DND-41 (cell line): ENCODE data around the gene LILRA1.
"Not testable (repeated sequence)": the region's sequence is repeated elsewhere in the genome, so short reads cannot be mapped to it uniquely, and the experiment has no call there.

Experiments used
- ATAC-seq: fragments of 200-7000 bp; cut with Tn5 transposase; 3 replicates; pipeline ENCODE4 v1.9.1; 2021; ENCODE audit warnings: low read depth; ENCODE audit not compliant: insufficient read depth
- DNase-seq: peaks from one replicate; pipeline ENCODE4 v3.0.0-alpha.2; 2020
- H2AFZ ChIP-seq: 2 replicates; pipeline ENCODE4 v1.6.0; 2012; ENCODE audit warnings: low read depth, low read length
- H3K27ac ChIP-seq: 2 replicates; pipeline ENCODE4 v1.5.1; 2012; ENCODE audit warnings: low read length, inconsistent platforms
- H3K27me3 ChIP-seq: fragments of 200-600 bp; sonication (generic); 2 replicates; pipeline ENCODE4 v1.6.0; 2012; ENCODE audit warnings: low read length, mild to moderate bottlenecking, inconsistent platforms; ENCODE audit not compliant: insufficient read depth, poor library complexity
- H3K36me3 ChIP-seq: 2 replicates; pipeline ENCODE4 v1.5.1; 2012; ENCODE audit warnings: low read length, inconsistent platforms; ENCODE audit not compliant: insufficient read depth
- H3K4me1 ChIP-seq: 2 replicates; pipeline ENCODE4 v1.5.1; 2012; ENCODE audit warnings: mild to moderate bottlenecking, low read length; ENCODE audit not compliant: insufficient read depth
- H3K4me2 ChIP-seq: 2 replicates; pipeline ENCODE4 v1.6.0; 2012; ENCODE audit warnings: mild to moderate bottlenecking, moderate library complexity, low read length, inconsistent platforms; ENCODE audit not compliant: insufficient read depth
- H3K4me3 ChIP-seq, 2 experiments: fragments of 200-600 bp in 1 of 2; shearing (Covaris generic) in 1 of 2; 2 replicates each; pipeline ENCODE4 v1.5.1; 2012 to 2016; ENCODE audit warnings: inconsistent platforms in 2 of 2, low read length in 2 of 2, mild to moderate bottlenecking in 2 of 2, low read depth in 1 of 2, moderate library complexity in 1 of 2
- H3K79me2 ChIP-seq: 2 replicates; pipeline ENCODE4 v1.6.0; 2012; ENCODE audit warnings: low read length, inconsistent platforms; ENCODE audit not compliant: insufficient read depth
- H3K9ac ChIP-seq: 2 replicates; pipeline ENCODE4 v1.6.0; 2012; ENCODE audit warnings: low read depth, mild to moderate bottlenecking, inconsistent platforms, low read length, moderate library complexity
- H3K9me3 ChIP-seq: 2 replicates; pipeline ENCODE4 v1.5.1; 2012; ENCODE audit warnings: low read length, moderate library complexity, mild to moderate bottlenecking, inconsistent platforms; ENCODE audit not compliant: insufficient read depth, severe bottlenecking
- H4K20me1 ChIP-seq: 2 replicates; pipeline ENCODE4 v1.6.0; 2012; ENCODE audit warnings: low read length; ENCODE audit not compliant: insufficient read depth
- EZH2 ChIP-seq: IDR thresholded peaks from 3 replicates; pipeline ENCODE4 v1.6.1; 2012; ENCODE audit warnings: borderline replicate concordance, low read depth, mild to moderate bottlenecking, moderate library complexity, low read length, inconsistent platforms; ENCODE audit not compliant: severe bottlenecking
- TF ChIP-seq, protein P1 (sequence below): IDR thresholded peaks from 2 replicates; pipeline ENCODE4 v1.5.1; 2012; ENCODE audit warnings: borderline replicate concordance, low read length, moderate library complexity, mild to moderate bottlenecking; ENCODE audit not compliant: poor library complexity, severe bottlenecking; ENCODE audit errors: extremely low read depth

Gene LILRA1

DNA sequence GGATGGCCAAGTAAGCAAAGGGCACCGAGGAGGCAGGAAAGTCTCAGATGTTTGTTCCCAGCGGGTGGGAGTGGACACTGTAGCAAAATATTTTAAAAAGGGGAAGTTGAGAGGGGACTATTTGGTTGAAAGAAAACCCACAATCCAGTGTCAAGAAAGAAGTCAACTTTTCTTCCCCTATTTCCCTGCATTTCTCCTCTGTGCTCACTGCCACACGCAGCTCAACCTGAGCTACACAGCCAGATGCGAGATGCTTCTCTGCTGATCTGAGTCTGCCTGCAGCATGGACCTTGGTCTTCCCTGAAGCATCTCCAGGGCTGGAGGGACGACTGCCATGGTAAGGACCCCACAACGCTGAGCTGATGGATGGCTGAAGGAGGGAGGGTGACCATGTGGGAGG, at the start of gene LILRA1:
Gene LILRA1 (plus strand): TSS at position 188 of the 400 bp plus-strand sequence. CDS start 613 bp downstream, outside the sequence.
- H3K4me1 ChIP-seq, DNase-seq, H3K9ac ChIP-seq, H3K9me3 ChIP-seq, H2AFZ ChIP-seq, H3K4me2 ChIP-seq, H3K4me3 ChIP-seq, H3K36me3 ChIP-seq, H3K79me2 ChIP-seq, H3K27ac ChIP-seq, H4K20me1 ChIP-seq, ATAC-seq: not testable (repeated sequence)
- peaks cover 13% of the 10 kb centered on the region for H3K27me3 ChIP-seq

GRCh38 chr19:54548806-54549205, 44.6 kb upstream of the LILRA1 start:
- no peaks in the 10 kb centered on the region for H3K4me1 ChIP-seq
- ATAC-seq (no peak), DNase-seq (no peak)
- H4K20me1 ChIP-seq, result 0 out of 2 replicates have a peak, but pooled peaks cover 2% of the 10 kb centered on the region
- TF ChIP-seq, protein P1, sequence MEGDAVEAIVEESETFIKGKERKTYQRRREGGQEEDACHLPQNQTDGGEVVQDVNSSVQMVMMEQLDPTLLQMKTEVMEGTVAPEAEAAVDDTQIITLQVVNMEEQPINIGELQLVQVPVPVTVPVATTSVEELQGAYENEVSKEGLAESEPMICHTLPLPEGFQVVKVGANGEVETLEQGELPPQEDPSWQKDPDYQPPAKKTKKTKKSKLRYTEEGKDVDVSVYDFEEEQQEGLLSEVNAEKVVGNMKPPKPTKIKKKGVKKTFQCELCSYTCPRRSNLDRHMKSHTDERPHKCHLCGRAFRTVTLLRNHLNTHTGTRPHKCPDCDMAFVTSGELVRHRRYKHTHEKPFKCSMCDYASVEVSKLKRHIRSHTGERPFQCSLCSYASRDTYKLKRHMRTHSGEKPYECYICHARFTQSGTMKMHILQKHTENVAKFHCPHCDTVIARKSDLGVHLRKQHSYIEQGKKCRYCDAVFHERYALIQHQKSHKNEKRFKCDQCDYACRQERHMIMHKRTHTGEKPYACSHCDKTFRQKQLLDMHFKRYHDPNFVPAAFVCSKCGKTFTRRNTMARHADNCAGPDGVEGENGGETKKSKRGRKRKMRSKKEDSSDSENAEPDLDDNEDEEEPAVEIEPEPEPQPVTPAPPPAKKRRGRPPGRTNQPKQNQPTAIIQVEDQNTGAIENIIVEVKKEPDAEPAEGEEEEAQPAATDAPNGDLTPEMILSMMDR, result no peak
- TF ChIP-seq EZH2, result no peak
- H3K27ac ChIP-seq, result no peak overlapping the region
- H3K4me2 ChIP-seq, result no peak overlapping the region
- H3K79me2 ChIP-seq, result no peaks in the 10 kb centered on the region
- no peak overlapping the region for H3K9ac ChIP-seq
- H3K9me3 ChIP-seq, result no peaks in the 10 kb centered on the region
- H3K27me3 ChIP-seq, result peaks cover 6% of the 10 kb centered on the region
- no peak overlapping the region for H3K4me3 ChIP-seq
- no peaks in the 10 kb centered on the region for H3K36me3 ChIP-seq
- no peak overlapping the region for H2AFZ ChIP-seq

GRCh38 chr19:54549224-54549623, 44.2 kb upstream of the LILRA1 start:
- TF ChIP-seq, protein P1, result no peak
- no peak for TF ChIP-seq EZH2
- Histone ChIP-seq H3K4me2 (no peak overlapping the region), H3K27me3 (peaks cover 6% of the 10 kb centered on the region), H3K4me1 (no peaks in the 10 kb centered on the region), H3K36me3 (no peaks in the 10 kb centered on the region), H3K9ac (no peak overlapping the region), H2AFZ (no peak overlapping the region), H3K4me3 (no peak overlapping the region), H3K9me3 (no peaks in the 10 kb centered on the region), H3K27ac (no peak overlapping the region), H3K79me2 (no peaks in the 10 kb centered on the region), H4K20me1 (0 out of 2 replicates have a peak, but pooled peaks cover 2% of the 10 kb centered on the region)
- DNase-seq (no peak), ATAC-seq (no peak)

- ATAC-seq, result peak; percentile 66; the same call in 2 of the 3 replicates
- Histone ChIP-seq H3K79me2 (no peaks in the 10 kb centered on the region), H3K4me3 (no peak overlapping the region)
These were observed 42.1 kb upstream of the LILRA1 start for GRCh38 chr19:54551293-54551692.

More at GRCh38 chr19:54551293-54551692, 42.1 kb upstream of the LILRA1 start:
- Histone ChIP-seq H2AFZ (no peak overlapping the region), H4K20me1 (0 out of 2 replicates have a peak, but pooled peaks cover 2% of the 10 kb centered on the region), H3K4me2 (no peak overlapping the region), H3K27ac (no peak overlapping the region), H3K9me3 (no peaks in the 10 kb centered on the region), H3K36me3 (no peaks in the 10 kb centered on the region), H3K9ac (no peak overlapping the region), H3K27me3 (peaks cover 6% of the 10 kb centered on the region), H3K4me1 (no peaks in the 10 kb centered on the region)
- DNase-seq, result peak; percentile 49
- TF ChIP-seq EZH2, result no peak
- TF ChIP-seq, protein P1, result no peak
